Stomach smooth muscle (tissue), 2 donors: ENCODE data around the gene PDCD10.

ENCODE experiments used
- H3K27ac ChIP-seq: one replicate; pipeline ENCODE4 v1.7.0; 2013; ENCODE audit warnings: mild to moderate bottlenecking, low read length, inconsistent platforms
- H3K27me3 ChIP-seq, 2 donors: one replicate each; pipeline ENCODE4 v1.7.0; 2013; ENCODE audit warnings: low read length in 2 of 2; ENCODE audit not compliant: insufficient read depth in 2 of 2, control insufficient read depth in 1 of 2
- H3K36me3 ChIP-seq, 2 donors: one replicate each; pipeline ENCODE4 v1.7.0; 2013; ENCODE audit warnings: low read length in 2 of 2; ENCODE audit not compliant: control insufficient read depth in 2 of 2, insufficient read depth in 2 of 2
- H3K4me1 ChIP-seq: one replicate; pipeline ENCODE4 v1.7.0; 2013; ENCODE audit warnings: low read length; ENCODE audit not compliant: control insufficient read depth, insufficient read depth
- H3K4me3 ChIP-seq, 2 donors: one replicate each; pipeline ENCODE4 v1.7.0; 2013; ENCODE audit warnings: low read length in 2 of 2
- H3K9ac ChIP-seq, 2 donors: one replicate each; pipeline ENCODE4 v1.7.0; 2013; ENCODE audit warnings: low read length in 2 of 2, mild to moderate bottlenecking in 1 of 2
- H3K9me3 ChIP-seq, 2 donors: one replicate each; pipeline ENCODE4 v1.7.0; 2013; ENCODE audit warnings: low read length in 2 of 2; ENCODE audit not compliant: control insufficient read depth in 2 of 2
- donor health status: healthy.
- donor health status: Pancreatic carcinoma.

The PDCD10 gene

GRCh38 chr3:167750272-167750971 is 15.7 kb upstream of the PDCD10 start:
- Histone ChIP-seq H3K4me1 (no peaks in the 10 kb centered on the region), H3K27ac (no peak overlapping the region), H3K36me3 (no peaks in the 10 kb centered on the region), H3K9me3 (no peaks in the 10 kb centered on the region), H3K9ac (no peak overlapping the region), H3K27me3 (no peaks in the 10 kb centered on the region), H3K4me3 (no peak overlapping the region)

- no peaks in the 10 kb centered on the region for H3K4me1 ChIP-seq
- no peak overlapping the region for H3K9ac ChIP-seq
- no peaks in the 10 kb centered on the region for H3K36me3 ChIP-seq
- no peaks in the 10 kb centered on the region for H3K9me3 ChIP-seq
- no peaks in the 10 kb centered on the region for H3K27me3 ChIP-seq
- H3K27ac ChIP-seq, result no peak overlapping the region
- no peak overlapping the region for H3K4me3 ChIP-seq
Measured at GRCh38 chr3:167749728-167750127, 15.0 kb upstream of the PDCD10 start.

DNA sequence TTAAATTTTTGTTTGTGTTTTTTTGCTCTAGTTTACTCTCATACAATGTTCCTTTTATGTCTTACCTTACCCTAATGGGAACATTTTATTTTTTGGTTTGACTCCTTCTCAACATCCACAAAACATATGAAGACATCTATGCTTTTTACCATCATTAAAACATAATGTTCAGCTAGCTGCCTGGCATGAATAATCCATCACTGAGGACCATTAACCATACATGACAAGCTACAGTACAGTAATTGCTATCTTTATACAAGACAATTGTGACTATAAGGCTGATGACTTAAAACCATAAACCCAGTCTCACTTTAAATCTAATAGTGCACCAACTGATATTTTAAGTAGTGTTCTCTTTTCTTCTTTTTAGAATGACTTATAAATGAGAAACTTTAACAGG is 14.5 kb upstream of the PDCD10 start:
- Histone ChIP-seq H3K27ac (no peak overlapping the region), H3K9me3 (no peaks in the 10 kb centered on the region)

DNA sequence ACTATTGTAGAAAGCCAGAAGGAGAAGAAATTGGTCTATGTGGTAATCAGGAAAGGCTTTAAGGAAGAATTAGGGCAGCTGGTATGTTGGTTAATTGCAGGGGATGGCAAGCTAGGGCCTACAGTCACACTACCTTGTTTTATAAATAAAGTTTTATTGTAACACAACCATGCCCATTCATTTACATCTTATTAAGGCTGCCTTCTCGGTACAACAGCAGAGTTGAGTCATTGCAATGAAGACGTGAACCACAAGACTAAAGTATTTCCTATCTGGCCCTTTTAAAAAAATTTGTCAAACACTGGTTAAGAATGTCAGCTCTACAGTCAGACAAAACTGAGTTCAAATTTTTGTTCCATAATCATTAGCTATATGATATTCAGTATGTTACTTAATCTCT is 9.1 kb upstream of the PDCD10 start:
- Histone ChIP-seq H3K9ac (no peak overlapping the region), H3K4me3 (no peak overlapping the region), H3K4me1 (no peaks in the 10 kb centered on the region), H3K9me3 (no peaks in the 10 kb centered on the region), H3K27me3 (no peaks in the 10 kb centered on the region), H3K27ac (no peak overlapping the region), H3K36me3 (no peaks in the 10 kb centered on the region)

More for the DNA sequence above, 14.5 kb upstream of the PDCD10 start:
- H3K4me3 ChIP-seq, result no peak overlapping the region
- H3K9ac ChIP-seq, result no peak overlapping the region
- H3K27me3 ChIP-seq, result no peaks in the 10 kb centered on the region
- H3K36me3 ChIP-seq, result no peaks in the 10 kb centered on the region
- no peaks in the 10 kb centered on the region for H3K4me1 ChIP-seq

DNA sequence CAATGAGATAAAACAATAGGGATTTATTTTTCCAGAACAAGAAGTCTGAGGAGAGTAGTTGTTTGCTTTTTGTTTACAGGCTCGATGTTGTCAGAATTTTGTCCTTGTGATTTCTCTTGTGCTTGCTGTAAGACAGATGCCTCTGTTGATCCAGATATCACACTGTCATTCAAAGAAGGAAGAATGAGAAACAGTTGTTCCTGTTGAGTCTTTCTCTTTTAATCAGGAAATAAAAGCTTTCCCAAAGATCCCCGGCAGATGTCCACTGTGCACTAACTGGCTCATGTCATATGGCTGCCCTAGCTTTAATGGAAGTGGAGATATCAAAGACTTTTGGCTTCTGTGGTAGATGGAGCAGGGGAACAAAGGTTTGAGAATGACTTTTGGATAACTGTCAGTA is 7.6 kb upstream of the PDCD10 start:
- Histone ChIP-seq H3K4me3 (no peak overlapping the region), H3K9ac (no peak overlapping the region), H3K27ac (no peak overlapping the region), H3K4me1 (no peaks in the 10 kb centered on the region), H3K27me3 (no peaks in the 10 kb centered on the region), H3K9me3 (no peaks in the 10 kb centered on the region), H3K36me3 (no peaks in the 10 kb centered on the region)

- Histone ChIP-seq H3K27me3 (no peaks in the 10 kb centered on the region), H3K4me3 (no peak overlapping the region), H3K9me3 (no peaks in the 10 kb centered on the region), H3K4me1 (no peaks in the 10 kb centered on the region), H3K27ac (no peak overlapping the region), H3K9ac (no peak overlapping the region), H3K36me3 (no peaks in the 10 kb centered on the region)
Measured at GRCh38 chr3:167740961-167741587, 6.4 kb upstream of the PDCD10 start.

DNA sequence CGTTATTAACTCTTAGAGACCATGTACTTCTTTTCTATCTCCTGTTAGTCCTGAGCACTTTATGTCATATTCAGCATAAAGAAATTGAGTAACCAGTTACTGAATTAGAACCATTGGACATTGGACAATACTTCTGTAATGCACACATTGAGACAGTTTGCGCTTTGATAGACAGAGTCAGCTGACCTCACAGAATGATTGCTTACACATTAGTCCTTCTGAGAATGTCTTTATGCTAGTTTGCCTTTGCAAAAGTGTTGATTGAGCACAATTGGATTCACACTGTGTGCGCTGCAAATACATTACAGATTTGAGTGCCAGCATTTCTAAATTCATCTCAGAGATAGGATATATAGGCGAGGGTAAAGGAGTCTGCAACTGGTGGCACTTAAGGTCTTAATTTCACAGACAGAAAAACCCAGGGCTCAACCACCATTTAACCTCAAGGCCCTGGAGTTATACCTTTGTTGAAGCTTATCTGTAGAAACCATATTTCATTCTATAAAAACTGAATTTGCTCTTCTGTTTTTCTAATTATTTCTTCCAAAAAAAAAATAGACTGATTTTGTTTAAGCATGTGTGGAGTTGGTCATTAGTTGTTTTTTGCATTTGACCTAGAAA is 4.6 kb upstream of the PDCD10 start:
- Histone ChIP-seq H3K27me3 (no peaks in the 10 kb centered on the region), H3K9ac (no peak overlapping the region), H3K27ac (no peak overlapping the region), H3K4me1 (peaks cover 3% of the 10 kb centered on the region), H3K9me3 (no peaks in the 10 kb centered on the region), H3K4me3 (no peak overlapping the region), H3K36me3 (no peaks in the 10 kb centered on the region)

GRCh38 chr3:167738037-167738436 is 3.3 kb upstream of the PDCD10 start:
- Histone ChIP-seq H3K9ac (no peak overlapping the region), H3K27me3 (no peaks in the 10 kb centered on the region), H3K4me1 (peaks cover 7% of the 10 kb centered on the region), H3K27ac (no peak overlapping the region), H3K36me3 (no peaks in the 10 kb centered on the region), H3K9me3 (no peaks in the 10 kb centered on the region), H3K4me3 (no peak overlapping the region)

DNA sequence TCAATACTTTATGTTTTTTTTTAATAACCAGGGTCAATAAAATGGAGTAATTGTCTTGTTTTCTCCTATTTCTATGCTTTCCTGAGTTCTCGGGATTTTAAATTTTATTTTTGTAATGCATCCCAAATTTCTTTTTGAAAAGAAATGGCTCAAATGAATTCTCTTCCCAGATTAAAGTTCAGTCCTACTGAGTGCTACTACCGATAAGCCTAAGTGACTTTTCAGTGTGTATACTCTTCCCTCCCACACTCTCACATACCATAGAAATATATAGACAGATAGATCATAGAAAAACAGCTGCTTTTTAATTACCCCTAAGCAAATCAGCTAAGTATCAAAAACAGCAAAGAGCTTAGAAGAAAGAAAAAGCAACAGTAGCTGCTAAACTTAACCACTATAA is 2.3 kb upstream of the PDCD10 start:
- H3K9ac ChIP-seq, result no peak overlapping the region
- H3K4me3 ChIP-seq, result no peak overlapping the region
- no peak overlapping the region for H3K27ac ChIP-seq
- H3K4me1 ChIP-seq, result peaks cover 7% of the 10 kb centered on the region
- H3K36me3 ChIP-seq, result no peaks in the 10 kb centered on the region
- H3K9me3 ChIP-seq, result no peaks in the 10 kb centered on the region
- no peaks in the 10 kb centered on the region for H3K27me3 ChIP-seq

- Histone ChIP-seq H3K4me3 (peak overlapping the region in 1 of 2 donors; percentile 92), H3K9ac (peak overlapping the region in 1 of 2 donors; percentile 88), H3K27ac (no peak overlapping the region), H3K36me3 (peaks cover 0 to 4% of the 10 kb centered on the region in 2 donors), H3K27me3 (no peaks in the 10 kb centered on the region), H3K9me3 (no peaks in the 10 kb centered on the region), H3K4me1 (peaks cover 7% of the 10 kb centered on the region)
Measured at GRCh38 chr3:167736264-167736787, 1.6 kb upstream of the PDCD10 start.
